ENCODE results near the gene ELAVL1.

ELAVL1 gene

GRCh38 chr19:7959211-7959610 lies 46.2 kb downstream of the ELAVL1 start:
- no peak for DNase-seq (ENCODE audit: low spot score)
- in situ Hi-C loops (cut with MboI; ENCODE audit: low sequenced_read_pairs, unreplicated experiment), result no loop called here
- TF ChIP-seq, protein P1, sequence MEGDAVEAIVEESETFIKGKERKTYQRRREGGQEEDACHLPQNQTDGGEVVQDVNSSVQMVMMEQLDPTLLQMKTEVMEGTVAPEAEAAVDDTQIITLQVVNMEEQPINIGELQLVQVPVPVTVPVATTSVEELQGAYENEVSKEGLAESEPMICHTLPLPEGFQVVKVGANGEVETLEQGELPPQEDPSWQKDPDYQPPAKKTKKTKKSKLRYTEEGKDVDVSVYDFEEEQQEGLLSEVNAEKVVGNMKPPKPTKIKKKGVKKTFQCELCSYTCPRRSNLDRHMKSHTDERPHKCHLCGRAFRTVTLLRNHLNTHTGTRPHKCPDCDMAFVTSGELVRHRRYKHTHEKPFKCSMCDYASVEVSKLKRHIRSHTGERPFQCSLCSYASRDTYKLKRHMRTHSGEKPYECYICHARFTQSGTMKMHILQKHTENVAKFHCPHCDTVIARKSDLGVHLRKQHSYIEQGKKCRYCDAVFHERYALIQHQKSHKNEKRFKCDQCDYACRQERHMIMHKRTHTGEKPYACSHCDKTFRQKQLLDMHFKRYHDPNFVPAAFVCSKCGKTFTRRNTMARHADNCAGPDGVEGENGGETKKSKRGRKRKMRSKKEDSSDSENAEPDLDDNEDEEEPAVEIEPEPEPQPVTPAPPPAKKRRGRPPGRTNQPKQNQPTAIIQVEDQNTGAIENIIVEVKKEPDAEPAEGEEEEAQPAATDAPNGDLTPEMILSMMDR (IDR thresholded peaks at IDR 0.05; ENCODE audit: borderline replicate concordance, control extremely low read depth, extremely low read depth, insufficient read depth, missing control alignments), result no peak

- TF ChIP-seq, protein P1 (IDR thresholded peaks at IDR 0.05; ENCODE audit: borderline replicate concordance, control extremely low read depth, extremely low read depth, insufficient read depth, missing control alignments), result no peak
- in situ Hi-C loops (cut with MboI; ENCODE audit: low sequenced_read_pairs, unreplicated experiment), result no loop called here
- DNase-seq (ENCODE audit: low spot score), result no peak
These were observed 49.7 kb downstream of the ELAVL1 start for GRCh38 chr19:7955696-7956095.

DNA sequence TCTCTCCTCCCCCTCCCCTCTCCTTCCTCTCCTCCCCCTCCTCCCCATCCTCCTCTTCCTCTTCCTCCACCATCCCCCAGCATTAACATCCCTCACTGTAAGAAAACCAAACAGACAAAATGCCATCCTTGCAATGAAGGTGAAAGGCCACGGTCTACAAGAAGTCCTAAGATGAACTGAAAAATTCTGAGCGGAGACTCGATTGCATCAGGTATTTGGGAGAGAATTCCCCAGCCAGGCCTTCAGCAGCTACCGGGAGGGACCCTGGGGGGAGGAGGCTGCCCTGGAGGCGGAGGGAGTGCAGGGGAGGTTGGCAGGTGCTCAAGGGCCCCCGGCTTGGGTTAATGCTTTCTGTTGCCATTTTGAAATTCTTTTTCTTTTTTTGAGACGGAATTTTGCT lies 51.9 kb downstream of the ELAVL1 start:
- no peak for DNase-seq (ENCODE audit: low spot score)
- TF ChIP-seq, protein P1 (IDR thresholded peaks at IDR 0.05; ENCODE audit: borderline replicate concordance, control extremely low read depth, extremely low read depth, insufficient read depth, missing control alignments), result no peak
- in situ Hi-C loops (cut with MboI; ENCODE audit: low sequenced_read_pairs, unreplicated experiment), result no loop called here

DNA sequence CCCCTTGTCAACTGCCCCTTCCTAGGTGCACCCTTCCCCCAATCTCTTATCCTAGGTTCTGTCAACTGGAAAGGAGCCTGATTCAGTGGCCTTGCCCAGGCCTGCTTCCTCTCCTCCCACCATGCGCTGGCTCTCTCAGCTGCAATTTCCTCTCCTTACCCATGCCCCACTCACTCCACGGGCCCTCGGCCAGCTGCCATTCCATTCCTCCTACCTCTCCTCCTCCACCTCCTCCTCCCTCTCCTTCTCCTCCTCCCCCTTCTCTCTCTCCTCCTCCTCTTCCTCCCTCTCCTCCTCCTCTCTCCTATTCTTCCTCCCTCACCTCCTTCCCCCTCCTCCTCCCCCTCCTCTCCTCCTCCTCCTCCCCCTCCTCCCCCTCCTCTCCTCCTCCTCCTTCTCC lies 52.4 kb downstream of the ELAVL1 start:
- no peak for DNase-seq (ENCODE audit: low spot score)
- TF ChIP-seq, protein P1 (IDR thresholded peaks at IDR 0.05; ENCODE audit: borderline replicate concordance, control extremely low read depth, extremely low read depth, insufficient read depth, missing control alignments), result no peak
- in situ Hi-C loops (cut with MboI; ENCODE audit: low sequenced_read_pairs, unreplicated experiment), result no loop called here

- TF ChIP-seq, protein P1 (IDR thresholded peaks at IDR 0.05; ENCODE audit: borderline replicate concordance, control extremely low read depth, extremely low read depth, insufficient read depth, missing control alignments), result no peak
- in situ Hi-C loops (cut with MboI; ENCODE audit: low sequenced_read_pairs, unreplicated experiment), result no loop called here
- DNase-seq (ENCODE audit: low spot score), result no peak
These were observed 57.5 kb downstream of the ELAVL1 start for GRCh38 chr19:7947939-7948338.

DNA sequence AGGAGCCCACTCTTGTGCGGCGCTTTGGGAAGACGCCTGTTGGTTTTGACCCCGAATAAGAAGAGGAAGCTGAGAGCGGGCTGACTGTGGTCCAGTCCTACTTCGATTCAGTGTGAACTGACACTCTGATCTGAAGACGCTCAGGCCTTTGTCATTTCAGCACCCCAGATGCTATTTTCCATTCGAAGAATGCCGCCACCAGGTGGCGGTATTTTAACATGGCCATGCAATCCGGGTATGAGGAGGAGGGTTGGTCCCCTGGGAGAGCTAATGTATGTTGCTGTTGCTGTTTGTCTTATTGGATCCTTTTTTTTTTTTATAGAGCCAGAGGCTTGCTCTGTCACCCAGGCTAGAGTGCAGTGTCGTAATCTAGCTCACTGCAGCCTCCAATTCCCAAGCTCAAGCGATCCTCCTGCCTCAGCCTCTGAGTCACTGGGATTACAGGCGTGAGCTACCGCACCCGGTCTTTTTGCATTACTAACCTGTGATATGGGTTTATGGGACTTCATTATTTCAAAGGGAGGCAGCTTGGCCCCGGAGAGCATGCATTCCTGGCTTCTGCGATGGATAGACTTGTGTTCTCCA lies 61.2 kb downstream of the ELAVL1 start:
- in situ Hi-C loops (cut with MboI; ENCODE audit: low sequenced_read_pairs, unreplicated experiment), result no loop called here
- TF ChIP-seq, protein P1 (IDR thresholded peaks at IDR 0.05; ENCODE audit: borderline replicate concordance, control extremely low read depth, extremely low read depth, insufficient read depth, missing control alignments), result peak; percentile 68
- DNase-seq (ENCODE audit: low spot score), result peak; percentile 84
